Cardiac fibroblast (primary cell): ENCODE measurements around the gene SLC35F1.
"Not testable (repeated sequence)": the region's sequence is repeated elsewhere in the genome, so short reads cannot be mapped to it uniquely, and the experiment has no call there.

Source experiments
- DNase-seq, 2 donors: peaks; one replicate each; pipeline versions ENCODE4 v3.0.0 to v3.0.0-alpha.2; 2010; ENCODE audit warnings: low read depth in 2 of 2
- H3K4me3 ChIP-seq, 2 donors: replicated peaks in 1 of 2; 1 replicate in 1 of 2; 2 replicates in 1 of 2; pipeline ENCODE4 v1.5.1; 2011; ENCODE audit warnings: low read depth in 2 of 2, low read length in 2 of 2, mild to moderate bottlenecking in 2 of 2, moderate library complexity in 1 of 2
- TF ChIP-seq, protein P1 (sequence below): IDR thresholded peaks from one replicate; pipeline ENCODE4 v1.5.1; 2011; ENCODE audit warnings: low read depth, mild to moderate bottlenecking, low read length, inconsistent platforms

Gene SLC35F1

GRCh38 chr6:118023771-118024170, 116.7 kb downstream of the SLC35F1 start:
- no peak for DNase-seq
- H3K4me3 ChIP-seq = no peak overlapping the region
- TF ChIP-seq, protein P1, sequence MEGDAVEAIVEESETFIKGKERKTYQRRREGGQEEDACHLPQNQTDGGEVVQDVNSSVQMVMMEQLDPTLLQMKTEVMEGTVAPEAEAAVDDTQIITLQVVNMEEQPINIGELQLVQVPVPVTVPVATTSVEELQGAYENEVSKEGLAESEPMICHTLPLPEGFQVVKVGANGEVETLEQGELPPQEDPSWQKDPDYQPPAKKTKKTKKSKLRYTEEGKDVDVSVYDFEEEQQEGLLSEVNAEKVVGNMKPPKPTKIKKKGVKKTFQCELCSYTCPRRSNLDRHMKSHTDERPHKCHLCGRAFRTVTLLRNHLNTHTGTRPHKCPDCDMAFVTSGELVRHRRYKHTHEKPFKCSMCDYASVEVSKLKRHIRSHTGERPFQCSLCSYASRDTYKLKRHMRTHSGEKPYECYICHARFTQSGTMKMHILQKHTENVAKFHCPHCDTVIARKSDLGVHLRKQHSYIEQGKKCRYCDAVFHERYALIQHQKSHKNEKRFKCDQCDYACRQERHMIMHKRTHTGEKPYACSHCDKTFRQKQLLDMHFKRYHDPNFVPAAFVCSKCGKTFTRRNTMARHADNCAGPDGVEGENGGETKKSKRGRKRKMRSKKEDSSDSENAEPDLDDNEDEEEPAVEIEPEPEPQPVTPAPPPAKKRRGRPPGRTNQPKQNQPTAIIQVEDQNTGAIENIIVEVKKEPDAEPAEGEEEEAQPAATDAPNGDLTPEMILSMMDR = no peak

GRCh38 chr6:118029967-118030366, 122.9 kb downstream of the SLC35F1 start:
- TF ChIP-seq, protein P1 = no peak
- no peak for DNase-seq
- no peak overlapping the region for H3K4me3 ChIP-seq

DNA sequence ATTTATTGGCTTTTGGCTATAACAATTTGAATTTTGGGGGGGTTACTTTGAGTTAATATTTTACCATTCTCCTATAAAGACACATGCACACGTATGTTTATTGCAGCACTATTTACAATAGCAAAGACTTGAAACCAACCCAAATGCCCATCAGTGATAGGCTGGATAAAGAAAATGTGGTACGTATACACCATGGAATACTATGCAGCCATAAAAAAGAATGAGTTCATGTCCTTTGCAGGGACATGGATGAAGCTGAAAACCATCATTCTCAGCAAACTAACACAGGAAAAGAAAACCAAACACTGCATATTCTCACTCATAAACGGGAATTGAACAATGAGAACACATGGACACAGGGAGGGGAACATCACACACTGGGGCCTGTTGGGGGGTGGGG, 130.4 kb downstream of the SLC35F1 start:
- H3K4me3 ChIP-seq, DNase-seq: not testable (repeated sequence)

DNA sequence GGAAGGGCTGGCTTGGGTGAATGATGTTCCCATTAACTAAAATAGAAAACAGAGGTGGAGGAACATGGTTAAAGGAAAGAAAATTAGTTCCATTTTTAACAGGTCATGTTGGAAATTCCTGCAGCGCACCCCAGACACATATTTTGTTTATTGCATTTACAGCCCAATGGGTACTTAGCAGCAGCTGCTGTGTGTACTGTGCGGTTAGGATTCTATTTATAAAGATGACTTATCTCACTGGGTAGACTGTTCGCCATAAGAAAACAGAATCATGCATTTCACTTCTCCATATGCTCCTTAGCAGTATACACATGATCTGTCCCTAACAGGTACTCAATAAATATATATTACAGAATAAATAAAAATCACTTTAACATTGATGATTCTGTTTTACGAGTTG, 135.8 kb downstream of the SLC35F1 start:
- TF ChIP-seq, protein P1 = no peak
- no peak for DNase-seq
- H3K4me3 ChIP-seq = no peak overlapping the region

DNA sequence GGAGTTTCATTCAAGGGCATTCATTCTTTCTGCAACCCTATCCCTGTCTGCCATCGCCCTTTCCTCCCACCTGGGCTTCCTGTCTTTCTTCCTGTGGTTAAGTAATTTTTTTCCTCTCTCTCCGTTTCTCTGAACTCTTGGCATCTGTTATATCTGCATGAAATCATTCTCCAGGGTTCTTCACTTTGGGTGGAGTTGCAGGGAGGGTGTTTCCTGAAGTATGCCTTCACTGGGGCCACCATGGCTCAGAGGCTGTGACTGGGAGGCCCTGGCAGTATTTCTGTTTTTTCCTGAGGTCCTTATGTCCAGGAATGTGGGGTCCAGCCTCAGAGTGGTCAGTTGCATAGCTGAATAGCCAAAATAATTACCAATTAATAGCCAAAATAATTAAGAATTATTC, 137.2 kb downstream of the SLC35F1 start:
- TF ChIP-seq, protein P1 = no peak
- no peak overlapping the region for H3K4me3 ChIP-seq
- DNase-seq = no peak

DNA sequence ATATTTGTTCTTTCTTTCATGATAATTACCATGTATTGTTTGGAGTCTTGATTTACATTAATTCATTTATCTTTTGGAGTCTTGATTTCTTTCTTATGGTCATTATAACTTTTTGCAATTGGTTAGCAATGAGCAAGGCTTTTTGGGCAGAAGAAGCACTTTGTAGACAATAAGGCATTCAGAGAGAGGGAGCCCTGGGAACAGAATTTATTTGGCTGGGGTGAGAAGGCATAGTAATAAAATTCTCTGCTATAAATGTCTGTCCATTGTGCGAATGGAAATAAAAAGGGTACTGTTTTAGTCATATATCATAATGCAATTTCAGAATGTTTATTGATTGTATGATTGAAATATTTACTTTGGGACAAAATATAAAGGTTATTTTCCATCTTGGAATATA, 147.0 kb downstream of the SLC35F1 start:
- no peak overlapping the region for H3K4me3 ChIP-seq
- DNase-seq = no peak
- TF ChIP-seq, protein P1 = no peak

DNA sequence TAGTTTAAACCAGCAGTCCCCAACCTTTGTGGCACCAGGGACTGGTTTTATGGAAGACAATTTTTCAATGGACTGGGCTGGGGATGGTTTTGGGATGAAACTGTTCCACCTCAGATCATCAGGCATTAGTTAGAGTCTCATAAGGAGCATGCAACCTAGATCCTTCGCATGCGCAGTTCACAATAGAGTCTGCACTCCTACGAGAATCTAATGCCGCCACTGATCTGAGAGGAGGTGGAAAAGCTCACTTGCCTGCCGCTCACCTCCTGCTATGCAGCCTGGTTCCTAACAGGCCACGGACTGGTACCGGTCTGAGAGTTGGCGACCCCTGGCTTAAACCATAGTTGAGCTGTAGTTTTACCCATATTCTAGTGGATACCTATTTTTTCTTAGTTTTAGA, 154.6 kb downstream of the SLC35F1 start:
- TF ChIP-seq, protein P1 = no peak
- DNase-seq = no peak
- H3K4me3 ChIP-seq = no peak overlapping the region
